ENCODE results near the gene CKS2.

- TF ChIP-seq, protein P1, sequence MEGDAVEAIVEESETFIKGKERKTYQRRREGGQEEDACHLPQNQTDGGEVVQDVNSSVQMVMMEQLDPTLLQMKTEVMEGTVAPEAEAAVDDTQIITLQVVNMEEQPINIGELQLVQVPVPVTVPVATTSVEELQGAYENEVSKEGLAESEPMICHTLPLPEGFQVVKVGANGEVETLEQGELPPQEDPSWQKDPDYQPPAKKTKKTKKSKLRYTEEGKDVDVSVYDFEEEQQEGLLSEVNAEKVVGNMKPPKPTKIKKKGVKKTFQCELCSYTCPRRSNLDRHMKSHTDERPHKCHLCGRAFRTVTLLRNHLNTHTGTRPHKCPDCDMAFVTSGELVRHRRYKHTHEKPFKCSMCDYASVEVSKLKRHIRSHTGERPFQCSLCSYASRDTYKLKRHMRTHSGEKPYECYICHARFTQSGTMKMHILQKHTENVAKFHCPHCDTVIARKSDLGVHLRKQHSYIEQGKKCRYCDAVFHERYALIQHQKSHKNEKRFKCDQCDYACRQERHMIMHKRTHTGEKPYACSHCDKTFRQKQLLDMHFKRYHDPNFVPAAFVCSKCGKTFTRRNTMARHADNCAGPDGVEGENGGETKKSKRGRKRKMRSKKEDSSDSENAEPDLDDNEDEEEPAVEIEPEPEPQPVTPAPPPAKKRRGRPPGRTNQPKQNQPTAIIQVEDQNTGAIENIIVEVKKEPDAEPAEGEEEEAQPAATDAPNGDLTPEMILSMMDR (IDR thresholded peaks at IDR 0.05): no peak
- TF ChIP-seq TEAD4 (CRISPR knock-in tag; IDR thresholded peaks at IDR 0.05): no peak
- TF ChIP-seq, protein P2, sequence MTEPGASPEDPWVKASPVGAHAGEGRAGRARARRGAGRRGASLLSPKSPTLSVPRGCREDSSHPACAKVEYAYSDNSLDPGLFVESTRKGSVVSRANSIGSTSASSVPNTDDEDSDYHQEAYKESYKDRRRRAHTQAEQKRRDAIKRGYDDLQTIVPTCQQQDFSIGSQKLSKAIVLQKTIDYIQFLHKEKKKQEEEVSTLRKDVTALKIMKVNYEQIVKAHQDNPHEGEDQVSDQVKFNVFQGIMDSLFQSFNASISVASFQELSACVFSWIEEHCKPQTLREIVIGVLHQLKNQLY (CRISPR knock-in tag; IDR thresholded peaks at IDR 0.05): no peak
Observed at GRCh38 chr9:89304834-89305188, 6.2 kb upstream of the CKS2 start.
